ENCODE measurements around the gene ADD1. TPM values are rescaled to one million over a fixed set of nuclear protein-coding genes. Genes with fewer than 3 reads are reported as not detected.
A peak's percentile ranks its signal among the peaks of the same experiment; 100 is the strongest.

Gene ADD1
- total RNA-seq, 1 donor from 2014 or later: 272 TPM

DNA sequence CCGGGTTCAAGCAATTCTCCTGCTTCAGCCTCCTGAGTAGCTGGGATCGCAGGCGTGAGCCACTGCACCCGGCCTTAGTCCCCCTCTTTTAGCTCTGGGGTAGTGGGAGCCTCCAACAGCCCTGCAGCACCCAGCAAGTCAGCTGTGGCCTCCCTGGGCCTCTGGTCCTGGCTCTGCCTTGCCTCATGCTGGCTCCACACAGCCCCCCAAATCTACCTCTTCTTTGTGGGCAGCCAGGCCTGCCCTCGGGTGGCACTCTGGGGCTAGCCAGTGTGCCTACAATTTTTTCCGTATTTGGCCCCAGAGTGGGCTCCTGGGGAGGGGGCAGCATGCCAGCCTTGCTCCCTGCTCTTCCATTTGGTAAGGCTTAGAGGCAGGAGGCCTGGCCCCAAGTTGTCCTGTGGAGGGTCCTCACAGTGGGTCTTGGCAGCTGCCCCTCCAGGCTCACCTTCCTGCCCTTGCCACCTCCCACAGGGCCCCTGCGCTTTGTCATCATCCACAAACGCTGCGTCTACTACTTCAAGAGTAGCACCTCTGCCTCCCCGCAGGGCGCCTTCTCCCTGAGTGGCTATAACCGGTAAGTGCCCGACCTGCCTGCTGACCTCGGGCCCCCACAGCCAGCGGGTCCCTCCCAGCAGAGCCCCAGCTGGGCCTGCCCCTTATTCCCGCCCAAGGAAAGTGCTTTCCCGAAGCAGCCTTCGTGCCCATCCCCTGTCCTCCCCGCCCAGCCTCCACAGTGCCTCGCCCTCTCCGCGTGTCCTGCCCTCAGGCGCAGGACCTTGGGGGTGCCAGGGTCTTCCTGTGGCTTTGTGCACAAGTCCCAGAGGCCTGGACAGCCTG is 21.0 kb upstream of the ADD1 start:
- no peak for DNase-seq (ENCODE audit: low spot score)

DNA sequence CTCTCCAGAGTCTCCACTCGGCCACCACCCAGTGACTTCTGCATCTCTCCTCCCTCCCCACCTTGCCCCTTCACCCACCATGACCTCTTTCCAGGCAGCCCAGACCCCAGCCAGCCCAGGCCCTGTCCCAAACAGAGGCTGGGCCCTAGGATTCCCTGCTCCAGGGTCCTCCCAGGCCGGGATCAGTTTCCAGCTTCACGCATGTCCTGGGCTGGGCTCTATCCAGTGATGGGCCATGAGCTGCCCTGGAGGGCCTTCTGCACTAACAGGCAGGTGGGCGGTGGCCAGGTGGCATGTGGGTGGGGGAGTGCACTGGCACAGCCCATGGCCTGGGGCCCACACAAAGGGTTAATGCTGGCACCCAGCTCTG is 20.4 kb upstream of the ADD1 start:
- no peak for DNase-seq (ENCODE audit: low spot score)

- DNase-seq (ENCODE audit: low spot score): peak; percentile 86
Measured at GRCh38 chr4:2823671-2824328, 19.8 kb upstream of the ADD1 start.

DNA sequence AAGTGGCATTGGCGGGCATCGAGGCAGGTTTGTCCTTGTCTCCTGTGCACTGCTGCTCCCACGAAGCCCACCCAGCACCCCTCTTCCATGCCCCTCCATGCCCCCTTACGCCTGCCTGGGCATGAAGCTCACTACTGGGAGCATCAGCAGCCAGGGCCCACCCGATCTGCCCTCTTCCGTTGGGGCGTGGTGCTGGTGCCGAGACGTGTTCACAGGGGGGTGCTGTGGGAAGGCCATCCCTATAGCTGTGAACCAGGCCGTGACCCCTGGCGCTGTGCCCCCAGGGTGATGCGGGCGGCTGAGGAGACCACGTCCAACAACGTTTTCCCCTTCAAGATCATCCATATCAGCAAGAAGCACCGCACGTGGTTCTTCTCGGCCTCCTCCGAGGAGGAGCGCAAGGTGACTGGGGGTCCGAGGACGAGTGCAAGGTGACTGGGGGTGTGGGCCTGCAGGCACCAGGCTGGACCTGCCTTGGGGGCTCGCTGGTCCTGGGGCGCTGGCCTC is 19.3 kb upstream of the ADD1 start:
- peak; percentile 88 for DNase-seq (ENCODE audit: low spot score)

DNA sequence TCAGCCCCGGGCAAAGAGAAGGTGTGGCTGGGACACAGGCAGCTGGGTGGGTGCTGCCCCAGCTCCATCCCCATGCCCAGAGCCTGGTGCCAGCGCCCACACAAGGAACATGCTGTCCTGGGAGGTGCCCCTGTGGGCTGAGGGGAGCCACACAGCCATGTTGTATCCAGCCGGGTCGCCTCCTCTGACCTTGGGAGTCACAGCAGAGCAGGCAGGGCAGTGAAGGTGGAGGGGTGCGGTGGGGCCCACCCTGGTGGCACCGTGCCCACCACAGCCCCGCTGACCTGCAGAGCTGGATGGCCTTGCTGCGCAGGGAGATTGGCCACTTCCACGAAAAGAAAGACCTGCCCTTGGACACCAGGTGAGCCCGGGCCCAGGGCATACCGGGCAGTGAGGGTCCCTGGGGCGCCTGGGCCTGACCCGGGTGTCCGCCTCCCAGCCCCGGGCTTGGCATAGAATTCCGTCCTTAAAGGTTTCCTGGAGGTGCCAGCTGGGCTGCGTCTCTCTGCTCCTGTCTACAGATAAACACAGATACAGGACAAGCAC is 18.7 kb upstream of the ADD1 start:
- DNase-seq (ENCODE audit: low spot score): peak; percentile 80

DNA sequence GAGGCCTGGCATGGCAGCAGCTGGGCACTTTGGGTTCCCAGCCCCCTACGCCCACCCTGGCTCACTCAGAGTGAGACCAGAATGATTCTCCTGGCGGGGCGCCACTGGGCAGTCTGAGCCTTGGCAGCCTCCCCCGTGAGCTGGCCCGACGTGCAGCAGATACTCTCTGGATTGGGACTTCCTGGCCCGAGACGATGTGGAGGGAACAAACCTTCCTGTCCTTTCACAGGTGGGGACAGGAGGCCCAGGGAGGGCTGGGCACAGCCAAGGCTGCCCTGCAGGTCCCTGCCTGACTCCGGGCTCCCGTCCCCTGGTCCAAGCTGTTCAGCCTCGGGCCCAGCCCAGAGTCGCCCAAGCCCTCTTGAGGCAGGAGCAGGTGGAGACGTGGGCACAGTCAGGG is 17.9 kb upstream of the ADD1 start:
- DNase-seq (ENCODE audit: low spot score): peak; percentile 81

DNA sequence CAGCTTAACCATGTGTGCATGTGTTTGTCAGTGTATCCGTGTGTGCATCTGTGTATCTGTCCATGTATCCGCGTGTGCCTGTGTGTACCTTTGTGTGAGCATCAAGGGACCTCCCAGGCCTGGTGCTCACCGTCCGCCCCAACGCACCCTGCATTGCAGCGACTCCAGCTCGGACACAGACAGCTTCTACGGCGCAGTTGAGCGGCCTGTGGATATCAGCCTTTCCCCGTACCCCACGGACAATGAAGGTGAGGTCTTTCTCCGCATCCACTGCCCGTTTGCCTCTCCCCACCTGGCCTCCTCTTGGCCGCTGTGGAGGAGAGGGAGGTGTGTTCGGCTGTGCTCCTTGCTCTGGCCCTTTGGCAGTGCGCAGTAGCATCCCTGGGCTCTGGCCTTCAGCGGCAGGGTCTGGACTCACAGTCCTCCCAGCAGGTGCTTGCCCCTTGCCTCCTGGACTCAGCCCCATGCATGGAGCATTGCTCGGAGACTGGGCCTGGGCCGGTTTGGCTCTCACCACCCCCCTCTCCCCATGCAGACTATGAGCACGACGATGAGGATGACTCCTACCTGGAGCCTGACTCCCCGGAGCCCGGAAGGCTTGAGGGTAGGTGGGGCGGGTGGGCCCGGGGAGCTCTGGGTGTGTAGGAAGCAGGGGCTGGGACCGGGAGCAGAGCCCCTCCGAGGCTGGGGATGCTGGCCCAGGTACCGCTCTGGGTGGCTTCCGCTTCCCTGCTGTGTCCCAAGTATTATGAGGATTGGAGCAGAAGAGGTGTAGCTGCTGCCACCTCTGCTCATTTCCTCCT is 16.4 kb upstream of the ADD1 start:
- DNase-seq (ENCODE audit: low spot score): peak; percentile 79

GRCh38 chr4:2827874-2828751 is 15.5 kb upstream of the ADD1 start:
- peak; percentile 86 for DNase-seq (ENCODE audit: low spot score)

GRCh38 chr4:2828758-2829181 is 14.9 kb upstream of the ADD1 start:
- no peak for DNase-seq (ENCODE audit: low spot score)

DNA sequence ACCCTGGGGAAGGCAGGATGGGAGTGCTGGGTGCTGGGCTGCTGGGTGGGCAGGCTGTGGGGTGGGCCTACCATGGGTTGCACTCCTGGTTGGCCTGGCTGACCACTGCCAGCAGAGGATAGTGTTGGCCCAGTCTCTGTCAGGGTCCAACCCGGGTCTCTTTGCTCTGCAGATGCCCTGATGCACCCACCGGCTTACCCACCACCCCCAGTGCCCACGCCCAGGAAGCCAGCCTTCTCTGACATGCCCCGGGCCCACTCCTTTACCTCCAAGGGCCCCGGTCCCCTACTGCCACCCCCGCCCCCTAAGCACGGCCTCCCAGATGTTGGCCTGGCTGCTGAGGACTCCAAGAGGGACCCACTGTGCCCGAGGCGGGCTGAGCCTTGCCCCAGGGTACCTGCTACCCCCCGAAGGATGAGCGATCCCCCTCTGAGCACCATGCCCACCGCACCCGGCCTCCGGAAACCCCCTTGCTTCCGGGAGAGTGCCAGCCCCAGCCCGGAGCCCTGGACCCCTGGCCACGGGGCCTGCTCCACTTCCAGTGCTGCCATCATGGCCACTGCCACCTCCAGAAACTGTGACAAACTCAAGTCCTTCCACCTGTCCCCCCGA is 14.2 kb upstream of the ADD1 start:
- peak; percentile 84 for DNase-seq (ENCODE audit: low spot score)

- peak; percentile 76 for DNase-seq (ENCODE audit: low spot score)
Measured at GRCh38 chr4:2829933-2830451, 13.7 kb upstream of the ADD1 start.

GRCh38 chr4:2830632-2831610 is 12.7 kb upstream of the ADD1 start:
- DNase-seq (ENCODE audit: low spot score): peak; percentile 87

DNA sequence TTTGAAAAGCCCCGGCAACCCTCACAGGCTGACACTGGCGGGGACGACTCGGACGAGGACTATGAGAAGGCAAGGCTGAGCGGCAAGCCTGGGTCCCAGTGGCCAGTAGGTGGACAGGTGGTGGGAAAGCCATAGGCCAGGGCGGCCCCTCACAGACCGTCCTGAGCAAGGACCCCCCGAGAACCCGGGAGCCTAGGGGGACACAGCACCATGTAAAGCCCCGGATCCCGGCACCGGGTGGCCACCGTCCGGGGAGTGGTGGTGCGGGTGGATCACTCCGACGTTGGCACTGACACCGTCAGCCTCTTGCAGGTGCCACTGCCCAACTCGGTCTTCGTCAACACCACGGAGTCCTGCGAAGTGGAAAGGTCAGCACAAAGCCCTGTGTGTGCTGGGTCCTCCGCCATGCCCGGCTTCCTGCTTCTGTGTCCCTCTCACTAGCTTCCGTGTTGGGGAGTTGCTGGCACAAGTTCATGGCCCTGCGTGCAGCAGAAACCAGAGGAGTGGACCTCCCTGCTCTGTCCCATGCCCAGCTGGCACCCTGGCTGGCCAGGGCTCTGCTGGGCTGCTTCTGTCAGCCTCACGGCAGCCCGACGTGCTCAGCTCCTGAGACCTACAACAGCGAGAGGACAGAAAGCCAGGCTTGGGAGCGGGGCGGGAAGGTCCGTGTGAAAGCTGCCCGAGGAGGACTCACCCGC is 11.9 kb upstream of the ADD1 start:
- peak; percentile 75 for DNase-seq (ENCODE audit: low spot score)

DNA sequence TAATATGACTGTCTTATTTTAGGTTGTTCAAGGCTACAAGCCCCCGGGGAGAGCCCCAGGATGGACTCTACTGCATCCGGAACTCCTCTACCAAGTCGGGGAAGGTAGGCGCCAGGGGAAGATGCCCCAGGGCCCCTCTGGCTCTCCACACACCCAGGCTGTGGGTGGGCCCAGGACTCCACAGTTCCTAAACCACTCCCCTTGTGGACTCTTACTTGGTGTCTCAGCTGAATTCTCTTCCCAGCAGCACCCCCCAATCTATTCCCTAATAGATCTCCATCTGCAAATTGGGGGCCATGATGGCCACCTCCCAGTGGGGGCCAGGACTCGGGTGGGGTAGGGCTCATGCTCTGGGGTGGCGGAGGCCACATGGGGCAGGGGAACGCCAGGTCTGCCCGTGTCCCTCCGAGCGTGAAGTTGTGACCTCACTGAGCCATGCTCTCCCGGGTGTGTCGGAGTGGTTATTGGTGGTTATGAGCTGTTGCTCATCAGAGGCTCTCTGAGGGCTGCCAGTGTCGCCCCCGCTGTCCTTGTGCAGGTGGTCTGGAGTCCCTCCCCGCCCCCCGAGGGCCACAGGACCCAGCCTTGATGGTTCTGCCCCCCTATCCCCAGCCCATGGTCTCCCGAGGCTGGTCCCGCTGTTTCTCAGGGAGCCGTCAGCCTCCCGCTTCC is 11.2 kb upstream of the ADD1 start:
- peak; percentile 76 for DNase-seq (ENCODE audit: low spot score)

DNA sequence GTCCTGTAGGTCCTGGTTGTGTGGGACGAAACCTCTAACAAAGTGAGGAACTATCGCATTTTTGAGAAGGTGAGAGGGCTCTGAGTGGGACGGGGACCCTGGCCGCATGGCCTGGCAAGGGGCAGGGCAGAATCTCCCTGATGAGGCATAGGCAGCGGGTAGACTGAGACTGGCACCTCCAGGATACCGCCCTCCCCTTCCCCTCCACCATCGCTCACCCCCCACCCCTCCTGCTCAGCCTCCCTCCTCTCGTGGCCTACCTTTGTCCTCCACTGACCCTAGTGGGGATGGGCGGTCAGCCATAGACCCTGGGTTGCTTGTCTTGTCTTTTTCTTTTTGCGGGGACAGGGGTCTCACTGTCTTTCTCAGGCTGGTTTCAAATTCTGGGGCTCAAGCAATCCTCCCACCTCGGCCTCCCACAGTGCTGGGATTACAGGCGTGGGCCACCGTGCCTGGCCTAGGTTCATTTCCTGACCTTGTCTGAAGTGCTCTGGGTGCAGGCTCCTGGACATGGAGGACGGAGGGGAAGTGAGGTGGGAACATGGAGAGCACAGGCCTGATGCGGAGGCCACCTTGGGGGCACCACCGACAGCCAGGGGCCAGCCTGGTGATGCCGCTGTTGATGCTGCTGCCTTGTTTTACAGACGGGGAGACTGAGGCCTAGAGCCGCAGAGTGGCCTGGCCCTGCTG is 10.5 kb upstream of the ADD1 start:
- DNase-seq (ENCODE audit: low spot score): peak; percentile 55

GRCh38 chr4:2833671-2834000 is 10.0 kb upstream of the ADD1 start:
- DNase-seq (ENCODE audit: low spot score): peak; percentile 77
